Mesendoderm (in vitro differentiated cells): ENCODE data around the gene FRMD4B.

Experiments
- DNase-seq: peaks from one replicate; pipeline ENCODE4 v3.0.0; 2013
- H2AK5ac ChIP-seq: 2 replicates; pipeline ENCODE4 v1.6.1; 2013; ENCODE audit warnings: low read length, inconsistent platforms
- H2BK120ac ChIP-seq: 2 replicates; pipeline ENCODE4 v1.6.1; 2013; ENCODE audit warnings: low read depth, mild to moderate bottlenecking, low read length, moderate library complexity, mixed read lengths
- H2BK15ac ChIP-seq: replicated peaks from 2 replicates; pipeline ENCODE4 v1.6.1; 2013; ENCODE audit warnings: low read depth, mild to moderate bottlenecking, moderate library complexity
- H2BK5ac ChIP-seq: 2 replicates; pipeline ENCODE4 v1.6.1; 2013; ENCODE audit warnings: low read length, inconsistent platforms
- H3K18ac ChIP-seq: 2 replicates; pipeline ENCODE4 v1.6.1; 2013; ENCODE audit warnings: mild to moderate bottlenecking, low read length, mixed read lengths
- H3K23ac ChIP-seq: one replicate; pipeline ENCODE4 v1.6.1; 2013; ENCODE audit warnings: low read length
- H3K27ac ChIP-seq: 2 replicates; pipeline ENCODE4 v1.5.1; 2013; ENCODE audit warnings: low read depth, mild to moderate bottlenecking, inconsistent platforms, low read length, moderate library complexity
- H3K27me3 ChIP-seq: 2 replicates; pipeline ENCODE4 v1.6.1; 2013; ENCODE audit warnings: low read length, control low read depth, mild to moderate bottlenecking, inconsistent platforms; ENCODE audit not compliant: insufficient read depth, poor library complexity
- H3K36me3 ChIP-seq: 2 replicates; pipeline ENCODE4 v1.6.1; 2013; ENCODE audit warnings: low read length, inconsistent platforms; ENCODE audit not compliant: control insufficient read depth, insufficient read depth
- H3K4ac ChIP-seq: one replicate; pipeline ENCODE4 v1.6.1; 2013; ENCODE audit warnings: low read depth, mild to moderate bottlenecking, low read length, moderate library complexity
- H3K4me1 ChIP-seq: 2 replicates; pipeline ENCODE4 v1.6.1; 2013; ENCODE audit warnings: low read depth, low read length, inconsistent platforms; ENCODE audit not compliant: control insufficient read depth
- H3K4me2 ChIP-seq: 2 replicates; pipeline ENCODE4 v1.6.1; 2013; ENCODE audit warnings: low read length
- H3K4me3 ChIP-seq: 2 replicates; pipeline ENCODE4 v1.5.1; 2013; ENCODE audit warnings: mild to moderate bottlenecking, low read length
- H3K56ac ChIP-seq: one replicate; pipeline ENCODE4 v1.6.1; 2013; ENCODE audit warnings: low read length
- H3K79me1 ChIP-seq: 2 replicates; pipeline ENCODE4 v1.6.1; 2013; ENCODE audit warnings: low read length, inconsistent platforms
- H3K79me2 ChIP-seq: 2 replicates; pipeline ENCODE4 v1.6.1; 2013; ENCODE audit warnings: mild to moderate bottlenecking, low read length; ENCODE audit not compliant: control insufficient read depth, insufficient read depth
- H3K9ac ChIP-seq: 2 replicates; pipeline ENCODE4 v1.6.1; 2013; ENCODE audit warnings: low read length, inconsistent platforms
- H4K5ac ChIP-seq: one replicate; pipeline ENCODE4 v1.6.1; 2013; ENCODE audit warnings: low read length
- H4K8ac ChIP-seq: one replicate; pipeline ENCODE4 v1.6.1; 2013; ENCODE audit warnings: low read depth, mild to moderate bottlenecking, control low read depth, low read length, moderate library complexity
- WGBS: extraction: QIAGEN DNeasy Blood & Tissue Kit; methylation state at CpG from one replicate; pipeline ENCODE4 v1.1.7; 2013; ENCODE audit warnings: low lambda C conversion rate, missing lambda C conversion rate; ENCODE audit not compliant: insufficient coverage; ENCODE audit errors: extremely low coverage; 5-methylcytosine and 5-hydroxymethylcytosine counted together

The FRMD4B gene

GRCh38 chr3:69197922-69198530, 187.9 kb downstream of the FRMD4B start:
- H4K8ac ChIP-seq: no peak overlapping the region
- no peak overlapping the region for H3K4me3 ChIP-seq
- no peak overlapping the region for H2BK5ac ChIP-seq
- no peaks in the 10 kb centered on the region for H3K36me3 ChIP-seq
- no peak overlapping the region for H3K18ac ChIP-seq
- no peaks in the 10 kb centered on the region for H3K27me3 ChIP-seq
- H4K5ac ChIP-seq: no peak overlapping the region
- no peak overlapping the region for H2AK5ac ChIP-seq
- no peak overlapping the region for H3K56ac ChIP-seq
- H3K4ac ChIP-seq: no peak overlapping the region
- H3K23ac ChIP-seq: no peak overlapping the region
- no peak overlapping the region for H3K27ac ChIP-seq
- no peak overlapping the region for H3K9ac ChIP-seq
- no CpG with 5 or more reads among the region's 8 CpGs for WGBS
- no peak overlapping the region for H3K4me2 ChIP-seq
- peaks cover 4% of the 10 kb centered on the region for H3K4me1 ChIP-seq
- no peak overlapping the region for H2BK120ac ChIP-seq
- no peaks in the 10 kb centered on the region for H3K79me1 ChIP-seq
- DNase-seq: no peak
- no peak overlapping the region for H2BK15ac ChIP-seq
- H3K79me2 ChIP-seq: no peaks in the 10 kb centered on the region

GRCh38 chr3:69197455-69197854, 188.4 kb downstream of the FRMD4B start:
- Histone ChIP-seq H3K4me1 (peaks cover 4% of the 10 kb centered on the region), H3K56ac (no peak overlapping the region), H3K36me3 (no peaks in the 10 kb centered on the region), H3K79me1 (no peaks in the 10 kb centered on the region), H3K9ac (no peak overlapping the region), H3K4me3 (no peak overlapping the region), H4K8ac (no peak overlapping the region), H3K18ac (no peak overlapping the region), H3K27me3 (no peaks in the 10 kb centered on the region), H2AK5ac (no peak overlapping the region), H3K79me2 (no peaks in the 10 kb centered on the region), H2BK15ac (no peak overlapping the region), H2BK5ac (no peak overlapping the region), H3K23ac (no peak overlapping the region), H3K4me2 (no peak overlapping the region), H4K5ac (no peak overlapping the region), H3K4ac (no peak overlapping the region), H3K27ac (no peak overlapping the region), H2BK120ac (no peak overlapping the region)
- no CpG with 5 or more reads among the region's 6 CpGs for WGBS
- DNase-seq: peak; percentile 25

- H3K36me3 ChIP-seq: no peaks in the 10 kb centered on the region
- H2BK15ac ChIP-seq: no peak overlapping the region
- no peaks in the 10 kb centered on the region for H3K79me2 ChIP-seq
Observed at GRCh38 chr3:69196876-69197275, 189.0 kb downstream of the FRMD4B start.

GRCh38 chr3:69194431-69195165, 191.3 kb downstream of the FRMD4B start:
- H4K8ac ChIP-seq: no peak overlapping the region
- no peak overlapping the region for H2AK5ac ChIP-seq
- no peaks in the 10 kb centered on the region for H3K79me1 ChIP-seq
- no peak overlapping the region for H3K4me3 ChIP-seq
- H3K18ac ChIP-seq: no peak overlapping the region
- WGBS: no CpG with 5 or more reads among the region's 7 CpGs
- no peaks in the 10 kb centered on the region for H3K36me3 ChIP-seq
- H3K4me2 ChIP-seq: no peak overlapping the region
- H3K23ac ChIP-seq: no peak overlapping the region
- no peaks in the 10 kb centered on the region for H3K4me1 ChIP-seq
- H3K56ac ChIP-seq: no peak overlapping the region
- H4K5ac ChIP-seq: no peak overlapping the region
- DNase-seq: no peak
- no peaks in the 10 kb centered on the region for H3K79me2 ChIP-seq
- H3K9ac ChIP-seq: no peak overlapping the region
- no peak overlapping the region for H2BK120ac ChIP-seq
- no peak overlapping the region for H2BK15ac ChIP-seq
- no peaks in the 10 kb centered on the region for H3K27me3 ChIP-seq
- no peak overlapping the region for H2BK5ac ChIP-seq
- no peak overlapping the region for H3K27ac ChIP-seq
- no peak overlapping the region for H3K4ac ChIP-seq

More at GRCh38 chr3:69196876-69197275, 189.0 kb downstream of the FRMD4B start:
- Histone ChIP-seq H3K79me1 (no peaks in the 10 kb centered on the region), H4K8ac (no peak overlapping the region), H3K4me1 (peaks cover 4% of the 10 kb centered on the region), H3K4me2 (no peak overlapping the region), H3K9ac (no peak overlapping the region), H2BK120ac (no peak overlapping the region), H3K18ac (no peak overlapping the region), H2AK5ac (no peak overlapping the region), H3K23ac (no peak overlapping the region), H3K4me3 (no peak overlapping the region), H3K56ac (no peak overlapping the region), H3K27ac (no peak overlapping the region), H4K5ac (no peak overlapping the region), H3K4ac (no peak overlapping the region), H2BK5ac (no peak overlapping the region), H3K27me3 (no peaks in the 10 kb centered on the region)
- DNase-seq: no peak
- no CpG with 5 or more reads among the region's 3 CpGs for WGBS

GRCh38 chr3:69193749-69194148, 192.1 kb downstream of the FRMD4B start:
- Histone ChIP-seq H3K18ac (no peak overlapping the region), H3K79me1 (no peaks in the 10 kb centered on the region), H3K4me2 (no peak overlapping the region), H3K27me3 (no peaks in the 10 kb centered on the region), H3K23ac (no peak overlapping the region), H2BK5ac (no peak overlapping the region), H3K36me3 (no peaks in the 10 kb centered on the region), H3K27ac (no peak overlapping the region), H3K4me3 (no peak overlapping the region), H2BK15ac (no peak overlapping the region), H3K79me2 (no peaks in the 10 kb centered on the region), H3K9ac (no peak overlapping the region), H3K4me1 (no peaks in the 10 kb centered on the region), H2BK120ac (no peak overlapping the region), H4K5ac (no peak overlapping the region), H4K8ac (no peak overlapping the region), H3K56ac (no peak overlapping the region), H3K4ac (no peak overlapping the region), H2AK5ac (no peak overlapping the region)
- no peak for DNase-seq
- 100% methylated on average over 1 of the region's 3 CpGs for WGBS

- Histone ChIP-seq H2BK120ac (no peak overlapping the region), H3K4me1 (no peaks in the 10 kb centered on the region), H2BK5ac (no peak overlapping the region), H3K4me2 (no peak overlapping the region), H3K27ac (no peak overlapping the region), H3K9ac (no peak overlapping the region), H4K5ac (no peak overlapping the region), H3K23ac (no peak overlapping the region), H3K36me3 (no peaks in the 10 kb centered on the region), H3K18ac (no peak overlapping the region), H3K4me3 (no peak overlapping the region), H3K79me1 (no peaks in the 10 kb centered on the region), H3K4ac (no peak overlapping the region), H3K56ac (no peak overlapping the region), H3K79me2 (no peaks in the 10 kb centered on the region), H2BK15ac (no peak overlapping the region), H2AK5ac (no peak overlapping the region), H4K8ac (no peak overlapping the region), H3K27me3 (no peaks in the 10 kb centered on the region)
- DNase-seq: no peak
Observed at GRCh38 chr3:69191516-69191915, 194.4 kb downstream of the FRMD4B start.
